ENCODE results near the gene AFF3. TPM values are rescaled to one million over a fixed set of nuclear protein-coding genes. Genes with fewer than 3 reads are reported as not detected.

Gene AFF3
- total RNA-seq, 1 experiment from 2014 or later: 0.42 TPM

GRCh38 chr2:100008956-100009355 lies 133.4 kb downstream of the AFF3 start:
- Mint-ChIP-seq H3K27me3 (ENCODE audit: insufficient read depth, unreplicated experiment) (no peaks in the 10 kb centered on the region), H3K36me3 (ENCODE audit: insufficient read depth, unreplicated experiment) (no peaks in the 10 kb centered on the region), H3K9me3 (ENCODE audit: unreplicated experiment) (no peaks in the 10 kb centered on the region), H3K27ac (ENCODE audit: low read depth, unreplicated experiment) (no peak overlapping the region), H3K4me1 (ENCODE audit: insufficient read depth, unreplicated experiment) (peaks cover 13% of the 10 kb centered on the region), H3K4me3 (ENCODE audit: unreplicated experiment) (no peak overlapping the region)
- BruUV-seq (replicated peaks): no TSS peak
- no peak for DNase-seq (ENCODE audit: unreplicated experiment)
- CTCF ChIA-PET: no interaction called here
- POLR2A ChIA-PET: no interaction called here
- TF ChIP-seq CTCF (IDR thresholded peaks at IDR 0.05; ENCODE audit: unreplicated experiment): no peak
- intact Hi-C loops (cut with micrococcal nuclease): no loop called here

DNA sequence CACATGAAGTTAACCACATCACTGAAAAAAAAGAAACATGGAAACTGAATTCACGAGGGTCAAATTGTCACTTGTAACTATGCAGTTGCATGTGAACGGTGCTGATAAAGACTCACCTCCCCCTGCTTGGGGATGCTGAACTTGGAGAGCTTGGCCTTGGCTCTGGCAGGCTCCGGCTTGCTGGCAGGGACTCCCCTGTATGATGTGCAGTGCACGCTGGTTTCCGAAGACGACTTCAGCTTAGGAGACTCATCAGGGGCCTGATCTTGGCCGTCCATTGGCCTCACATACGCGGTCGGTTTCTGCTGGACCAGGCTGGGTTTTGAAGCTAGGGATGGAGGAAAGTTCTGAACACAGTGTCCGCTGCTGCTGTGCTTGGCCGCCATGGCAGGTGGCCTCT lies 135.9 kb downstream of the AFF3 start:
- Mint-ChIP-seq H3K9me3 (ENCODE audit: unreplicated experiment) (no peaks in the 10 kb centered on the region), H3K27ac (ENCODE audit: low read depth, unreplicated experiment) (no peak overlapping the region), H3K4me1 (ENCODE audit: insufficient read depth, unreplicated experiment) (peaks cover 4% of the 10 kb centered on the region), H3K27me3 (ENCODE audit: insufficient read depth, unreplicated experiment) (no peaks in the 10 kb centered on the region), H3K4me3 (ENCODE audit: unreplicated experiment) (no peak overlapping the region), H3K36me3 (ENCODE audit: insufficient read depth, unreplicated experiment) (no peaks in the 10 kb centered on the region)
- BruUV-seq (replicated peaks): no TSS peak
- DNase-seq (ENCODE audit: unreplicated experiment): no peak
- POLR2A ChIA-PET: no interaction called here
- CTCF ChIA-PET: no interaction called here
- TF ChIP-seq CTCF (IDR thresholded peaks at IDR 0.05; ENCODE audit: unreplicated experiment): no peak
- intact Hi-C loops (cut with micrococcal nuclease): no loop called here

- H3K4me1 Mint-ChIP-seq (ENCODE audit: insufficient read depth, unreplicated experiment): no peaks in the 10 kb centered on the region
- H3K36me3 Mint-ChIP-seq (ENCODE audit: insufficient read depth, unreplicated experiment): no peaks in the 10 kb centered on the region
- no peak overlapping the region for H3K27ac Mint-ChIP-seq (ENCODE audit: low read depth, unreplicated experiment)
- H3K27me3 Mint-ChIP-seq (ENCODE audit: insufficient read depth, unreplicated experiment): no peaks in the 10 kb centered on the region
- BruUV-seq (replicated peaks): no TSS peak
- DNase-seq (ENCODE audit: unreplicated experiment): no peak
- ChIA-PET POLR2A (no interaction called here), CTCF (no interaction called here)
- no peak for TF ChIP-seq CTCF (IDR thresholded peaks at IDR 0.05; ENCODE audit: unreplicated experiment)
- intact Hi-C loops (cut with micrococcal nuclease): no loop called here
- H3K9me3 Mint-ChIP-seq (ENCODE audit: unreplicated experiment): no peaks in the 10 kb centered on the region
- no peak overlapping the region for H3K4me3 Mint-ChIP-seq (ENCODE audit: unreplicated experiment)
These were observed 137.4 kb downstream of the AFF3 start for GRCh38 chr2:100004959-100005387.

- Mint-ChIP-seq H3K36me3 (ENCODE audit: insufficient read depth, unreplicated experiment) (no peaks in the 10 kb centered on the region), H3K4me1 (ENCODE audit: insufficient read depth, unreplicated experiment) (no peaks in the 10 kb centered on the region), H3K9me3 (ENCODE audit: unreplicated experiment) (no peaks in the 10 kb centered on the region), H3K27me3 (ENCODE audit: insufficient read depth, unreplicated experiment) (no peaks in the 10 kb centered on the region), H3K4me3 (ENCODE audit: unreplicated experiment) (no peak overlapping the region), H3K27ac (ENCODE audit: low read depth, unreplicated experiment) (no peak overlapping the region)
- POLR2A ChIA-PET: no interaction called here
- CTCF ChIA-PET: interaction anchor here (0.7 kb wide), 1 partner anchor 447 kb away, joined by 3 read pairs; no protein-coding TSS in a partner anchor
- BruUV-seq (replicated peaks): no TSS peak
- intact Hi-C loops (cut with micrococcal nuclease): no loop called here
- no peak for TF ChIP-seq CTCF (IDR thresholded peaks at IDR 0.05; ENCODE audit: unreplicated experiment)
- no peak for DNase-seq (ENCODE audit: unreplicated experiment)
These were observed 138.0 kb downstream of the AFF3 start for GRCh38 chr2:100004348-100004884.
